Measurements from ENCODE around the gene IPO7. TPM values are rescaled to one million over a fixed set of nuclear protein-coding genes. Genes with fewer than 3 reads are reported as not detected.
"Not testable (repeated sequence)": the region's sequence is repeated elsewhere in the genome, so short reads cannot be mapped to it uniquely, and the experiment has no call there.

Gene IPO7
- total RNA-seq, 1 donor from 2014 or later: 120 TPM

GRCh38 chr11:9357041-9357440 lies 27.4 kb upstream of the IPO7 start:
- Histone ChIP-seq H3K36me3 (no peaks in the 10 kb centered on the region), H3K4me1 (no peaks in the 10 kb centered on the region), H3K9me3 (no peaks in the 10 kb centered on the region), H3K27me3 (no peaks in the 10 kb centered on the region), H3K4me3 (no peak overlapping the region), H3K27ac (no peak overlapping the region)
- TF ChIP-seq CTCF (IDR thresholded peaks at IDR 0.05): no peak
- ATAC-seq (no peak), DNase-seq (no peak)
- intact Hi-C loops (cut with DNase I): no loop called here

- not testable (repeated sequence) for ATAC-seq
Observed at GRCh38 chr11:9360862-9361622, 23.4 kb upstream of the IPO7 start.

GRCh38 chr11:9362393-9362863 lies 22.0 kb upstream of the IPO7 start:
- no peaks in the 10 kb centered on the region for H3K27me3 ChIP-seq
- H3K9me3 ChIP-seq: no peaks in the 10 kb centered on the region
- intact Hi-C loops (cut with DNase I): no loop called here
- H3K4me3 ChIP-seq: no peak overlapping the region
- peaks cover 4% of the 10 kb centered on the region for H3K4me1 ChIP-seq
- no peak for TF ChIP-seq CTCF (IDR thresholded peaks at IDR 0.05)
- ATAC-seq: no peak
- peak overlapping the region; percentile 99 for H3K27ac ChIP-seq
- H3K36me3 ChIP-seq: no peaks in the 10 kb centered on the region
- DNase-seq: no peak

More at GRCh38 chr11:9360862-9361622, 23.4 kb upstream of the IPO7 start:
- H3K4me1 ChIP-seq; intact Hi-C loops (cut with DNase I); H3K9me3 ChIP-seq; H3K27me3 ChIP-seq; H3K36me3 ChIP-seq; H3K4me3 ChIP-seq; H3K27ac ChIP-seq; DNase-seq: not testable (repeated sequence)

- intact Hi-C loops (cut with DNase I): no loop called here
Observed at GRCh38 chr11:9363954-9364912, 20.2 kb upstream of the IPO7 start.

GRCh38 chr11:9367551-9367950 lies 16.9 kb upstream of the IPO7 start:
- Histone ChIP-seq H3K4me1 (peaks cover 4% of the 10 kb centered on the region), H3K9me3 (no peaks in the 10 kb centered on the region), H3K36me3 (no peaks in the 10 kb centered on the region), H3K27ac (no peak overlapping the region), H3K27me3 (no peaks in the 10 kb centered on the region), H3K4me3 (no peak overlapping the region)
- no peak for ATAC-seq
- TF ChIP-seq CTCF (IDR thresholded peaks at IDR 0.05): no peak
- no peak for DNase-seq
- intact Hi-C loops (cut with DNase I): no loop called here

More at GRCh38 chr11:9363954-9364912, 20.2 kb upstream of the IPO7 start:
- ATAC-seq: peak; percentile 99
- DNase-seq: peak; percentile 98
- H3K9me3 ChIP-seq: no peaks in the 10 kb centered on the region
- H3K36me3 ChIP-seq: no peaks in the 10 kb centered on the region
- H3K4me3 ChIP-seq: peak overlapping the region; percentile 55
- no peak for TF ChIP-seq CTCF (IDR thresholded peaks at IDR 0.05)
- peaks cover 4% of the 10 kb centered on the region for H3K4me1 ChIP-seq
- H3K27ac ChIP-seq: peak overlapping the region; percentile 99
- H3K27me3 ChIP-seq: no peaks in the 10 kb centered on the region

- ATAC-seq: no peak
- Histone ChIP-seq H3K4me1 (no peaks in the 10 kb centered on the region), H3K27ac (no peak overlapping the region), H3K36me3 (no peaks in the 10 kb centered on the region), H3K27me3 (no peaks in the 10 kb centered on the region), H3K4me3 (no peak overlapping the region), H3K9me3 (no peaks in the 10 kb centered on the region)
- no peak for DNase-seq
- no peak for TF ChIP-seq CTCF (IDR thresholded peaks at IDR 0.05)
- intact Hi-C loops (cut with DNase I): no loop called here
Observed at GRCh38 chr11:9377036-9377435, 7.4 kb upstream of the IPO7 start.
